ENCODE data around the gene TOGARAM2.
"Not testable (repeated sequence)": the region's sequence is repeated elsewhere in the genome, so short reads cannot be mapped to it uniquely, and the experiment has no call there.

Gene TOGARAM2

DNA sequence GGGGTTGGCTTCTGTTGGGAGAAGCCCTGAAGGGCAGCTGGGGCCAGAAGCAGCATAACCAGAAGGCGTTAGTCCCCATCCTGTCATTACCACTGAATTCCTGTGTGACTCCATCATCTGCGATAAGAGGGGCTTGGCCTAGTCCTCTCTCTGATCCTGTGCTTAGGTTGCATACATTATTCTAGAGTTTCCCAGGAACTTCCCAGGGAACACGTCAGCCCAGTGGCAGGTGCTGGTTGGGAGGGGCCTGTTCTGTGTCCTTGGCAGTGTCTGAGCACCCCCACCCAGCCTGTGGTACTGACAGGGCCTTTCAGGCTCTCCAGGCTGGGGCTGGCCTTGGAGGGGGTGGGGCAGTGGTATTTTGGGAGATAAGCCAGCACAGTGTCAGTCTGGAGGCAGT, 4.5 kb upstream of the TOGARAM2 start:
- no peak for DNase-seq (ENCODE audit: extremely low read depth in 1 of 2, low read depth in 1 of 2)

DNA sequence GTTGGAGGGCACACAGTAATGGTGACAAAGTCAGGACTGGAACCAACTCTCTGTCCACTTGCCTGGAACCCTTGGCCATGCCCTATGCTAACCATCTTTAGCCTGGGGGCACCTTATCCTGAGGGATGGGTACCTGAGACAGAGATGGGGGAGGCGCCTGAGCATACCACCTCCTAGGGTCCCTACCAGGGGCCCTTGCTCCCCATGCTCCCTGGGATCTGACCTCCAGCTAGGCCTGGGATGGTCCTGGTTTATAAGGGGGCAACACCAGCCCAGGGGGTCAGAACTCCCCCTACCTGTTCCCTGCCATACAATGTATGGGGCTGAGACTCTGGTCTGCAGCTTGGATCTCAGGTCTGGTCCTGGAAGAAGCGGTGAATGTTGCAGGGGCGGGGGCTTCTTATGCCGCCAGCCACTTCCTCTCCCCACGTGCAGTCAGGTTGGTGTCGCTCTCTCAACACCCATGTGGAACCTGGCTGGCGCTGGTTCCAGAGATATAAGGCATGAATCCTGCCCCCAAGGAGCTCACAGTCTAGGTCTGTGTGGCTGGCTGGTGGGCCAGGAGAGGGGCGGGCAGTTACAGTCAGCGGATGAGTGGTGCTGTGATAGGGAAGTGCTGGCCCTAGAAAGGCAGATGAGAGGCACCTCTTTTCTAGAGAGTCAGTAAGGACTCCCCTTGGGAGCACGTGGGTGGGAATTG, 3.8 kb upstream of the TOGARAM2 start:
- DNase-seq (ENCODE audit: extremely low read depth in 1 of 2, low read depth in 1 of 2) = no peak

DNA sequence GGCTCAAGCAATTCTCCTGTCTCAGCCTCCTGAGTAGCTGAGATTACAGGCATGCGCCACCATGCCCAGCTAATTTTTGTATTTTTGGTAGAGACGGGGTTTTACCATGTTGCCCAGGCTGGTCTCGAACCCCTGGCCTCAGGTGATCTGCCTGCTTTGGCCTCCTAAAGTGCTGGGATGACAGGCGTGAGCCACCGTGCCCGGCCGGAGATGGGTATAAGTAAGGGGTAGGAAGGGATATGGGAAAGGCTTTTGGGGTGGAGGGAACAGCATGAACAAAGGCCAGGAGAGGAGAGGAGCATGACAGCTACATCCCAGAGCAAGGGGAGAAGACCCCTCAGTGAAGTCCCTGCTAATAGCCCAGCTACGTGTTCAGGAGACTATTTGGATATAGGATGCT, 3.1 kb upstream of the TOGARAM2 start:
- DNase-seq (ENCODE audit: extremely low read depth in 1 of 2, low read depth in 1 of 2) = not testable (repeated sequence)

DNA sequence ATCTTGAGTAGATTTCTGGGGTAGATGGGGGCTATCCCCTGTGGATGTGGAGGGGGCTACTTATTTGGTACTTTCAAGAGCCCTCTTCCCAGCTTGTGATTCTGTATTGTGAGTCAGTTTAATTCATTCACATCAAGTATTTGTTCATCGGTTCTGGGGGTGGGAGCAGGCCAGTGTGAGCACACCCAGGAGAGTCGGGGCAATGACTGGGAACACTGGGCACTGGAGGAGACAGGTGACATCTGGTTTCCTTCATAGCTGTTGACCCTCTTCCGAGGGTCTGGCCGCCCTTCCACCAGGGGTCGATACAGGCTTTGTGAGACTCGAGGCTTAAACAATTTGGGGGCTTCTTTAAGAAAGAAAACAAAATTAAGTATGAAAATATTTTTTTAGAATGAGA, 2.5 kb upstream of the TOGARAM2 start:
- no peak for DNase-seq (ENCODE audit: extremely low read depth in 1 of 2, low read depth in 1 of 2)

DNA sequence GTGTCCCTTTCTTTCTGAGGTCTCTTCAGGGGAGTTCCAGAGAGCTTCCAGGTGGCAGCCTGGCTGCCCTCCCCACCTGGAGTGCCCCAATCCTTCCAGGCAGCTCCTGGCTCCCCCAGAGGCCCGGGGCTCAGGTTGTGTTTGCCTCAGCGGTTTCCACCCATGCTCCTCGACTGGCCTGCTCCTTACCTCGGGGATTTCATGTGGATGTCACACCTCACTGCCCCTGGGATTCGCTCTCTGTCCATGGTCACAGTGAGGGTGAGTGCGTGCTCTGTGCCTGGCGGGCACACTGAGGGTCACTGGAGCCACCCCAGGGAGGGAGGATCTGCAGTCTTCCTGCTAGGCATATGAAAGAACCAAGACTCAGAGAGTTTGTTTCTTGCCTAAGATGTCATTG, 2.1 kb upstream of the TOGARAM2 start:
- no peak for DNase-seq (ENCODE audit: extremely low read depth in 1 of 2, low read depth in 1 of 2)

DNA sequence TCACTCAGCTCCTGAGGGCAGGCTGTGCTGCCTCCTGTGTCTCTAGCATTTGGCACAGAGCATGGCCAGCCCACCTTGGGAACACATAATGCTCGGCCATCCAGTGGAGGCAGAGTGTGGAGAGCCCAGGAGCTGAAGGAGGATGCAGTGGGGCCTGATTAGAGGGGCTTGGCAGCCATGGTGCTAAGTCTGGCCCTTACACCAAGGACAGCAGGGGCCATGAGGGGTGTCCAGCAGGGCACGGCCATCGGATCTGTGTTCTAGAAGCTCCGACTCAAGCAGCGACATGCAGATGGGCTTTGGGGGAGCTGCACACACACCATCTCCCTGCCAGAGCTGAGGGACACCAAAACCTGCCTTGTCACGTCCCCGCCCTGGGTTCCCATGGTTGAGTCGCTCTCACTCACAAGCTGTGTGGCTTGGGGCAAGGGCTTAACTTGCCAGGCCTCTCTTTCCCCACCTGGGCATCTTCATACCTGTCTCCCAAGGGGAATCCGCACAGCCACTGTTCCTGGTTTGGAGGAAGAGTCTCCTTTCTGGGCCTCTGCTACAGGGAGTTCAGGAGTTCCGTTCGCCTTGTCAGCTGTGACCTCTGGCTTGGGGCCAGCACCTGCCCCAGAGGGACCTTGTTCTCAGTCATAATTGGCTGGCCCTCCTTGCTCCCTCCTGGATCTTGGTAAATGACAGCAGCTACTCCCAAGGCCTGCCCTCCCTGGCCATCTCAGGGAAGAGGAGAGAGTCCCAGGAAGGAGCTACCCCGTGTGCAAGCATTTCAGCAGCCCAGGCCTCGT, 1.3 kb upstream of the TOGARAM2 start:
- no peak for DNase-seq (ENCODE audit: extremely low read depth in 1 of 2, low read depth in 1 of 2)

DNA sequence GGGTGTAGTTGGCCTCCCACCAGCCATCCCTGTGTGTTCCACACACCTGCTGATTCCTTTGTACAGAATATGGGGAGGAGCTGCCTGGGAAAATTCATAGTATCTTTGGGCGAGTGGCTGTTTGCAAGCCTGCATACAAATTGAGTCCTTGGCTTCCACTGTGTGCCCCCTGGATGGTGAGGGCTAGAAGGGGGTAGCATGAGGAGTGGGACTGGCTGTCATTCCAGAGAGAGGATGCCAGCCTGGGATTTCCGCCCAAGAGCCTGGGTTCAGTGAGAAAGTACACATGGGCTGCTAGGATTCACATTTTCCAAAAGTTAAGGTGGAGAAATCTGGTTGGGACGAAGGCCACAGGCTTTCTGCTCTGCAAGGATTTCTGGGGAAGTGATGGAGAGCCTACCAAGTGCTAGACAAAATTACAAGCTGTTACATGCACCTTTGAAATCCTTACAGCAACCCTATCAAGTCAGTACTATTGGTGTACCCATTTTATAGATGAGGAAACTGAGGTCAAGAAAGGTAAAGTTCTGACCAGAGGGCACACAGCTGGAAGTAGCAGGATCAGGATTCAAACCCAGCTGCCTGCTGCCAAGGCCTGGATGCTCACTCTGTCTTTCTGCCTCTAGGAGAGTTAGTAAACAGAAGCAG, 606 bp upstream of the TOGARAM2 start:
- DNase-seq (ENCODE audit: extremely low read depth in 1 of 2, low read depth in 1 of 2) = no peak

DNA sequence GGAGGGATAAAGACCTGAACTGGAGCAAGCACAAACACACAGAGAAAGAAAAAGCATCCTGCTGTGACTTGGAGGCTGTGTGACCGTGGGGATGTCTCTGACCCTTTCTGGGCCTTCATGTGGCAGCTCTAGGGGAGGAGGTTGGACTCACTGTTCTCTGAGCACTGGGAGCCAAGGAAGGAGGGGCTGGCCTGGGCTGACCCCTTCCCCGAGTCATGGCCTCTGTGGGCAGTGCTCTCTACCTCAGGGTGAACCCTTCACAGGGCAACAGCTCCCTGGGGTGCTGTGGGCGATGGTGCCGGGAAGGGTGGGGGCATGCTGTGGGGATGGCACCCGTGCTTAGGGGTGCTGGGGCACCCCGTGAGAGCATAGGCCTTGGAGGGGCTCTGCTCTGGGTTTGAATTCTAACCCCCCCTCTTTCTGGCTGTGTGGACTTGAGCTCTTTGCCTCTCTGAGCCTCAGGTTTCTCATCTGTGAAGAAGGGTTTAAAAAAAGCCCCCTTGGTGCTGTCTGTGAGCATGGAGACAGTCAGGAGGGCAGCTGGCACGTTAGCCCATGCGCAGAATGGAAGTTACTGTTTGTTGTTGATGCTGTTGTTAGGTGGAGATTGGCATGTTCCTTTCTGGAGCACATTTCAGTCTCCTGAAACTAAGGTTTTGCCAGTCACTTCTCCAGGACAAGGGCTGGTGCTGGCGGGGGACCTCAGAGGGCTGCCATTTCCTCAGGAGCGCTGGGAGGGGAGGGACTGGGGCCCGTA, 700 bp downstream of the TOGARAM2 start:
- no peak for DNase-seq (ENCODE audit: extremely low read depth in 1 of 2, low read depth in 1 of 2)

DNA sequence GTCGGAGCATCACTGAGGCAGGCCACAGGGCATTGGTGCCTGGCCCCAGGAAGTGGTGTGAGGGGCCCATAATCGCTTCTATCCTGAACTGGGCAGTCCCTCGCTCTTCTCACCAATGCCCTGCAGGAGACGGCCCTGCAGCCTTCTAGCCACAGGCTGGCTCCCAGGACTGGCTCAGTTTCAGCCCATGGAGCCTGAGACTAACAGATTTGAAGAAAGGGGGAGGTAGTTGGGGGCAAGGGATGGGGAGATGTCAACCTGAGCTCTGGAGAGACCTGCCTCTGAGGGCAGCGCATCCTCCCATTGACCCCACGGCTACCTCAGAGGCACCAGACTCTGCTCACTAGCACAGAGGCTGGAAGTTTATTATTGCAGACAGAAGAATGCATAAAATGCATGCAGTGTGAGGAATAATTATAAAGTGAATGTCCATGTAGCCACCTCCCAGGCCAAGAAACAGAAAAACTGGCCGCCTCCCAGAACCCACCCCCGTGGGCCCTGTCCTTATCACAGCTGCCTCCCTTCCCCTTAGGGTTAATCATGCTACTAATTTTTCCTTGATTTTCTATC, 1.4 kb downstream of the TOGARAM2 start:
- DNase-seq (ENCODE audit: extremely low read depth in 1 of 2, low read depth in 1 of 2) = no peak

DNA sequence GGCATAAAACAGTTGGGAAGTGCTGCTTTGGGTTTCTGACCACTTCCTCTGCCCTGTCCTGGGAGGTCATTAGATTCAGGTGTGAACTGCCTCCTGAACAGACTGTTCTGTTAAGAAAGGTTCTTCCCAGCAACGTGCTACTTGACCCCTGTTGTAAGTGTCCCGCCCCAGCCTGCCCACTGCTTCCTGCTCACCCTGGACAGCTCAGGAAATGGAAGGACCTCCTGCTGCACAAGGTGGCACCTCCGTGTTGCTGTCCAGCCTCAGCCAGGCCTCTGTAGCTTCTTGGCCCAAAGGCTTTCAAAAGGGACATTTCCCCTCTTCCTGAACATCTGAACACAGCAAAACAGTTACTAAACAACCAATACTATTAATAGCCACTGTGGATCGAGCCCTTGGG, 5.3 kb downstream of the TOGARAM2 start:
- DNase-seq (ENCODE audit: extremely low read depth in 1 of 2, low read depth in 1 of 2) = no peak

DNA sequence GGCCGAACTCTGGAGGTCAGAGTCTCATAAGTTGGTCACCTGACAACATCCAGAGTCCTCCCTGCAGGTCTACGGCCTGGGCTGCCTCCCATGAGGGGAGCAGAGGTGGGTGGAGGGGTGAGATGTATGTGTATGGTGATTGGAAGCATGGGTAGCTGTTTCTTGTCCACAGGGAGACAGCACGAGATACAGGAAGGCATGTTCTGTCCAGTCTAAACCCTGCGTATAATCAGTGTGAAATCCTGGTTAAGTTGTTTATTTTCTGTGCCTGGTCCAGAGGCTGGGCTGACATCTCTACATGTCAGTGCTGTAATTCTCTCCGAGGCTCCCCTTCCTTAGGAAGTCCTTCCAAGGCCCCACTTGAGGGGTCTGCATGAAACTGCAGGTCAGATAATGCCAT, 8.9 kb downstream of the TOGARAM2 start:
- DNase-seq (ENCODE audit: extremely low read depth in 1 of 2, low read depth in 1 of 2) = no peak

DNA sequence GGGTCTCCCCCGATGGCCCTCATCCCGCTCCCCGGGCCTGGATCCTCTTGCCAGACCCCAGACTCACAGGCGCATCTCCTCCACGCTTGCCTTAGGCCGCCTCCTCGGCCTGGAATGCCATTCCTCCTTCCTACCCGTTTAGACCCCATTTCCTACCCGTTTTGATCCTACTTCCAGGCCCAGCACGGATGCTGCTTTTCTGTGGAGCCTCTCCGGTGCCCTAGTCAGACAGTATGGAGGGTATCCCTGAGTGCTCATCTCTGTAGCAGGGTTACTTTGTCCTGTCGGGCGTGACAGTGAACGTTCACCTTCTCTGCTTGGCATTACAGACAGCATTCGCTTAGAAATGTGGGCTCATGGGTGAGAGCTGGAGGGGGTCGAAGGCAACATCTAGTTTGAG, 9.3 kb downstream of the TOGARAM2 start:
- DNase-seq (ENCODE audit: extremely low read depth in 1 of 2, low read depth in 1 of 2) = no peak

DNA sequence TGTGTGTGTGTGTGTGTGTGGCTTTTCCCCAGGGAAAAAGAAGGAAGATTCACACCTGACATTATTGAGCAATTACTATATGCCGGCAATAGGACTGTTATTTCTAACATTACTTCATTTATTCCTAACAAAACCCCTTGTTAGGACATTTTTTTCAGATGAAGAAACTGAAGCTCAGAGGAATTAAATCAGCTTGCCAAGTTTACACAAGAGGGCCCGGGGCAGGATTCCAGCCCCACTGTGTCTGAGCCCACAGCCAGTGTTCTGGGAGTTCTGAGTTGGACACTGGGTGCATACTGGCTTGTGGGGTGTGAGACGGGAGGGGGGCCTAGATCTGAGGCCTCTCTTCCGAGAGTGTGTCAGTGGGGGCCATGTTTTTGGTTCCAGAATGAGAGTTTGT, 9.9 kb downstream of the TOGARAM2 start:
- no peak for DNase-seq (ENCODE audit: extremely low read depth in 1 of 2, low read depth in 1 of 2)

DNA sequence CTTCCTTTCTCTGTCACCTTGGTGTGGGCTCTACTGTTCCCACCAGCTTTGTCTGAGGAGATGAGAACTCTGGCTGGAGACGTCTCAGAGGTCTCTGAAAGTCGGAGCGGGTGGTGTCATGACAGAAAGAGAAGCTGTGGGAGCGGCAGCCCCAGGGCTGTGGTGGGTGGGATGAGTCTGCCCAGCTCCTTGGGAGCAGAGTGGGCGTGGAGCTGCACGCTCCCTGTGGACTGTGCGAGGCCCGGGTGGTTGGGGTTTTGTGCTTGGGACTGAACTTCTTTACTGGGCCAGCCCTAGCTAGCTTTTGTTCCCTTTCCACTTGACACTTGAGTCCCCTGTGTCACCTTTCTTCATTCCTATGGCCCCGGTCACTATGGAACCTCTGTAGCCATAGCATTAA, 10.4 kb downstream of the TOGARAM2 start:
- no peak for DNase-seq (ENCODE audit: extremely low read depth in 1 of 2, low read depth in 1 of 2)

DNA sequence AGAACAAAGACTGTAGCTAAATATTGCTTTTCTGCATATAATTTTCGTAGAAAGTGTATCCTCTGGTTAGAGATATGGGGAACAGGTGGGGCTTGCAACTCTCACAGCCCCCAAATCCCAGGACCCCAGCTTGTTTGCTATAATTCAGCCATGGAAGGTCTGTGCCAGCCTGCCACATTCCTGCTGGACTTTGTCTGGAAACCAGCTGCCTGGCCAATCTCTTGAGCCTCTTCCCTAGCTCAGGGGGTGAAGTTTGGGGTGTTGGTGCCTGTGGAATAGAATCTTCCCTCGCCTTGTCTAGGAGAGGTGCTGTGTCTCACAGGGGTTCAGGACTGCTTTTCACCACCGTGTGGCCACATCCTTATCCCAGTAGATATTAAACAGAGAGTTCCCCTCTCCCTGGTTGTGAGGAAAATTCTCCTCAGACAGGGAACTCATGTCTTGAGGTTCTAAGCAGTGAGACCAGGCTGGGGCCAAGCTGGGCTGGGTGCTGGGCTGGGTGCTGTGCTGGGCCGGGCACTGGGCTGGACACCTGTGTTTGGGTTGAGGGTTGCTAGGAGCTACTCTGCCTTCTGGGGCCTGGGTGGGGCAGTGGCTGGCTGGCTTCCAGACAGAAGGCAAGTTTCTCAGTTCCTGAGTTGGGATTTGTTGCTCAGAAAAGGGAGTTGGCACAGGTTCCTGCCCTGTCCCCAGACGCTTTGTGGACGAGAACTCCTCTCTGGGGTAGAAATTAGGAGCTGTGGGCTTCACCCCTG, 12.3 kb downstream of the TOGARAM2 start:
- DNase-seq (ENCODE audit: extremely low read depth in 1 of 2, low read depth in 1 of 2) = no peak

DNA sequence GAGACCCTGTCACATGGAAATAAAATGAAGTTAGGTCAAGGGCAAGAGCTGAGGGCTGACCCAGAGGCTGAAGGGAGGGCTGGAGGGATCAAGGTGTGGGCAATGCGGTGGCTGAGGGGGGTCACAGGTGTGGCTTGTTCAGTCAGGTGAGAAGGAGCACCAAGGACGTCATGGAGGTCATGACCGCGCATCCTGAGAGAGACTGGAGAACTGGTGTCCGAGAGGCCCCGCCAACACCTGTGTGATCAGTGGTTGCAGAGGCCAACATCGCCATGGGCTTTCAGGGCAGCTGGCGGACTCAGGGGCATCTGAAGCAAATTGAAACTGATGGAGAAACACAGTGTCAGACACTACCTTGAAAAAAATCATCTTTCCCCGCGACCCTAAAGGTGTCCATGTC, 13.0 kb downstream of the TOGARAM2 start:
- DNase-seq (ENCODE audit: extremely low read depth in 1 of 2, low read depth in 1 of 2) = no peak

DNA sequence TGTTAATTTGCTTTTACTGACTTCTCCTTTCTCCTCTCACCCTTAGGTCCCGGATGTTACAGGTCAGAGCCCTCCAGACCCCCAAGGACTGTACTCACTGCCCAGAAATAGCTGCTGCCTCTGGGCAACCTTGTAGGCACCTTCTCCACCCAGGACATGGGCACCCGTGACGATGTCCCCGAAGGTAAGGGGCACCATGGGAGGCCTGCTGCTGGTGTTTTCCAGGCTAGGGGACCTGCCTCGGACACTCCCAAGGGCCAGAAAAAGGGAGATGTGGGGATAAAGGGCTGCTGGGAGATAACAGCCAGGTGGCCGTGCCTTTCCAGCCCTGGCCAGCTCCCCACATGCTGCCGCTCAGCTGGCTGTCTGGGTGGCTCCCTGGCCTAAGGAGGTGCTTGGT, 13.6 kb downstream of the TOGARAM2 start:
- DNase-seq (ENCODE audit: extremely low read depth in 1 of 2, low read depth in 1 of 2) = no peak

DNA sequence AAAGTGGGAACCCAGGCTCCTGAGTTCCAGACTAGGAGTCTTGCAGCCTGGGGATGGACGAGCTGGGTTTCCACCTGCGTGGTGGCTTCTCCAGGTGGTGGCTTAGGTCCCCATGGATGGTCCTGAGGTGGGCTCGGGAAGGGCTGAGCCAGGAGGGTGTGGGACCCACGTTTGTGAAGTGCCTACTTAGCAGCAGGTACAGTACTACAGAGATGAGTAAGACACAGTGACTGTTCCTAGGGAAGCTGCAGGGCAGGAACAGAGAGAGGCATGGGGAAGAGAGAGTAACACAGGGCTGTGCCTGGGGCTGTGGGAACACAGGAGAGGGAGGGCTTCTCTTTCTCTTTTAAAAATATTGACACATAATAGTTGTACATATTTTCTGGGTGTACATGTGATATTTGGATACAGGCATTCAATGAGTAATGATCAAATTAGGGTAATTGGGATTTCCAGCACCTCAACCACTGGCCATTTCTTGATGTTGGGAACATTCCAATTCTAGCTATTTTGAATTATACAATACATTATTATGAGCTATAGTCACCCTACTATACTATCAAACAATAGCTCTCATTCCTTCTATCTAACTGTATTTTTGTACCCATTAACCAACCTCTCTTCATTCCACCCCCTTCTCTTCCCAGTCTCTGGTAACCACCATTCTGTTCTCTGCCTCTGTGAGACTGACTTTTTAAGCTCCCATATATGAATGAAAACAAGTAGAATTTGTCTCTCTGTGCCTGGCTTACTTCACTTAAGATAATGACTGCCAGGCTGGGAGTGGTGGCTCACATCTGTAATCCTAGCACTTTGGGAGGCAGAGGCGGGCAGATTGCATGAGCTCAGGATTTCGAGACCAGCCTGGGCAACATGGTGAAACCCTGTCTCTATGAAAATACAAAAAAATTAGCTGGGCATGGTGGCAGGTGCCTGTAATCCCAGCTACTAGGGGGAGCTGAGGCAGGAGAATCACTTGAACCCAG, 15.0 kb downstream of the TOGARAM2 start:
- DNase-seq (ENCODE audit: extremely low read depth in 1 of 2, low read depth in 1 of 2) = no peak

DNA sequence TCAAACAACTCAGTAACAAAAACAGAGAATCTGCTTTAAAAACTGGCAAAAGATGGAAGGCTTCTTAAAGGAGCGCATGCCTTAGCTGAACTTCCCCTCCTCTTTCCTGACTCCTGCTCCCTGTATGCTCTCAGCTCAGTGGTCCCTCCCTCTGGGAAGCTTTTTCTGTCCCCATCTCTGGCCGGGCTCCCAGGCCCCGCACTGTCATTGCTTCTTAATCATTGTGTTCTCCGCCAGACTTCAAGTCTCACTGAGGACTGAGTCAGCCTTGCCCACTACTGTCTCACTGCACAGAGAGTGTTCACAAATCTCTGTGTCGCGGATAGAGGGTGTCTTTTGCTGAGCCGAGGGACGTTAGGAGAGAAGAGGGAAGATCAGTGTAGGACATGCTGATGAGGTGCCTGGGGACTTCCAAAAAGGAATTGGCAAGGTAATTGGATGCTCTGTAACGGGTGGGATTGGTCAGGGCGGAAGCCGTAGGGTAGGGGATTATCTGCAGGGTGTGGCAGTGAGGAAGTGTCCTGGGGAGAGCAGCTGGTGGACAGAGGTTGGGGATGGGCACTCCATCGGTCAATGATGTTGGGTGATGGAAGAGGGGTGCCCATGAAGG, 16.2 kb downstream of the TOGARAM2 start:
- DNase-seq (ENCODE audit: extremely low read depth in 1 of 2, low read depth in 1 of 2) = no peak
